H1 (cell line): ENCODE data around the gene PHRF1. TPM values are rescaled to one million over a fixed set of nuclear protein-coding genes. Genes with fewer than 3 reads are reported as not detected.

Experiments used
- ASH2L ChIP-seq: fragments of 200-600, 300-600 bp; sonication (generic); IDR thresholded peaks from one replicate; pipeline ENCODE4 v1.7.1; 2017; ENCODE audit warnings: low read length
- BRCA1 ChIP-seq: IDR thresholded peaks from 2 replicates; pipeline ENCODE4 v1.6.1; 2012; ENCODE audit warnings: low read depth, low read length, improper control_type of control experiment
- CBX5 ChIP-seq: fragments of 300-800, 300-1000 bp; sonication (generic); IDR thresholded peaks from 2 replicates; pipeline ENCODE4 v1.7.1; 2016; ENCODE audit warnings: antibody characterized with exemption, low read length, low read depth
- CEBPB ChIP-seq: IDR thresholded peaks from 2 replicates; pipeline ENCODE4 v1.6.1; 2012; ENCODE audit warnings: low read depth, low read length
- CREB1 ChIP-seq: IDR thresholded peaks from 2 replicates; pipeline ENCODE4 v1.6.1; 2012; ENCODE audit warnings: inconsistent platforms
- E2F6 ChIP-seq: IDR thresholded peaks from 2 replicates; pipeline ENCODE4 v1.6.1; 2012; ENCODE audit warnings: inconsistent platforms
- GABPA ChIP-seq: IDR thresholded peaks from 2 replicates; pipeline ENCODE4 v1.6.1; 2011; ENCODE audit warnings: mild to moderate bottlenecking, low read length, moderate library complexity, borderline replicate concordance; ENCODE audit not compliant: insufficient read depth
- HDAC2 ChIP-seq, 2 experiments: fragments of 300-600 bp in 1 of 2; sonication (generic) in 1 of 2; IDR thresholded peaks; 2 replicates each; pipeline ENCODE4 v1.6.1; 2011 to 2012; ENCODE audit warnings: low read depth in 2 of 2, low read length in 2 of 2, mild to moderate bottlenecking in 2 of 2, moderate library complexity in 2 of 2, borderline replicate concordance in 1 of 2, inconsistent platforms in 1 of 2
- KDM4A ChIP-seq: IDR thresholded peaks from one replicate; pipeline ENCODE4 v1.7.1; 2012; ENCODE audit warnings: low read depth, mild to moderate bottlenecking, moderate library complexity, low read length, inconsistent platforms; ENCODE audit not compliant: severe bottlenecking
- NANOG ChIP-seq: IDR thresholded peaks from 2 replicates; pipeline ENCODE4 v1.6.1; 2011; ENCODE audit warnings: low read length, low read depth, mild to moderate bottlenecking, inconsistent platforms; ENCODE audit not compliant: insufficient read depth, poor library complexity, severe bottlenecking
- RAD21 ChIP-seq, 2 experiments: IDR thresholded peaks in 1 of 2; conservative IDR thresholded peaks in 1 of 2; 2 replicates each; pipeline ENCODE4 v1.6.1; 2011; ENCODE audit warnings: low read depth in 2 of 2, low read length in 2 of 2, improper control_type of control experiment in 1 of 2, inconsistent platforms in 1 of 2, mild to moderate bottlenecking in 1 of 2, moderate library complexity in 1 of 2
- RNF2 ChIP-seq: fragments of 200-900, 300-1000 bp; sonication (generic); IDR thresholded peaks from 2 replicates; pipeline ENCODE4 v1.7.1; 2016; ENCODE audit warnings: borderline replicate concordance, low read depth, mild to moderate bottlenecking, antibody characterized with exemption, low read length; ENCODE audit not compliant: poor library complexity, severe bottlenecking; ENCODE audit errors: missing control alignments
- SIN3A ChIP-seq, 2 experiments: IDR thresholded peaks in 1 of 2; conservative IDR thresholded peaks in 1 of 2; 2 replicates each; pipeline ENCODE4 v1.6.1; 2011 to 2012; ENCODE audit warnings: low read length in 2 of 2, improper control_type of control experiment in 1 of 2, low read depth in 1 of 2, mild to moderate bottlenecking in 1 of 2
- SP2 ChIP-seq: IDR thresholded peaks from 2 replicates; pipeline ENCODE4 v1.6.1; 2012; ENCODE audit warnings: mild to moderate bottlenecking, low read length, inconsistent platforms
- SUZ12 ChIP-seq: fragments of 200-600 bp; sonication (generic); IDR thresholded peaks from 2 replicates; pipeline ENCODE4 v1.6.1; 2012; ENCODE audit warnings: mild to moderate bottlenecking, inconsistent platforms, low read length, moderate library complexity, mixed read lengths
- polyA plus RNA-seq, 7 experiments: library from polyadenylated mRNA; depleted of rRNA in 3 of 7; stranded (reverse) in 5 of 7; unstranded in 2 of 7; fragments of >200 nt in 5 of 7; fragments of 200-250 nt in 2 of 7; gene quantifications; 1 replicate in 5 of 7; 2 replicates in 1 of 7; 4 replicates in 1 of 7; pipeline versions ENCODE4 v1.2.1 to v1.2.3, GENCODE V29; 2011 to 2013; ENCODE audit warnings: missing spikeins in 2 of 7, mixed read lengths in 2 of 7
- total RNA-seq: library from RNA; stranded (reverse); fragmentation: NEBNext Ultra II Directional; extraction: Animal tissue kit (Norgen Biotek cat#: 25700); gene quantifications from 2 replicates; pipeline ENCODE4 v1.2.1, GENCODE V29; 2021

The PHRF1 gene
- total and polyA plus RNA-seq, 2 of the 8 experiments (the other 6 are each of a cell fraction or from before 2014, with no cell fraction given): 13.4 to 37.3 TPM

- no peak for TF ChIP-seq RAD21 (IDR thresholded peaks at IDR 0.05 in 1 of 2, conservative IDR thresholded peaks at IDR 0.05 in 1 of 2; ENCODE audit: low read depth in 2 of 2, low read length in 2 of 2)
- TF ChIP-seq SIN3A (conservative IDR thresholded peaks at IDR 0.05 in 1 of 2, IDR thresholded peaks at IDR 0.05 in 1 of 2; ENCODE audit: low read depth in 1 of 2, low read length in 2 of 2): peak; percentile 28 to 59; a peak in 1 of 4 replicates
- 0 out of 2 replicates have a peak, but pooled peaks have one; percentile 12 for TF ChIP-seq CREB1
- no peak for TF ChIP-seq HDAC2 (IDR thresholded peaks at IDR 0.05; ENCODE audit: borderline replicate concordance in 1 of 2, low read depth in 2 of 2, low read length in 2 of 2)
- no peak for TF ChIP-seq CBX5
- TF ChIP-seq NANOG: no peak
- TF ChIP-seq CEBPB: no peak
- no peak for TF ChIP-seq RNF2
- no peak for TF ChIP-seq BRCA1
- 0 out of 2 replicates have a peak, but pooled peaks have one; percentile 3 for TF ChIP-seq E2F6
- no peak for TF ChIP-seq KDM4A
- TF ChIP-seq ASH2L: no peak
- no peak for TF ChIP-seq GABPA
- TF ChIP-seq SP2: no peak
- TF ChIP-seq SUZ12: no peak
- TF ChIP-seq, all 59 proteins: peak for 5
Measured at GRCh38 chr11:559712-560304, 16.5 kb upstream of the PHRF1 start (continued).
